ENCODE measurements around the gene AFF2. TPM values are rescaled to one million over a fixed set of nuclear protein-coding genes. Genes with fewer than 3 reads are reported as not detected.

Gene AFF2
- total and polyA plus RNA-seq, 3 donors from 2014 or later = 4.7 to 28.1 (median 21.3) TPM

DNA sequence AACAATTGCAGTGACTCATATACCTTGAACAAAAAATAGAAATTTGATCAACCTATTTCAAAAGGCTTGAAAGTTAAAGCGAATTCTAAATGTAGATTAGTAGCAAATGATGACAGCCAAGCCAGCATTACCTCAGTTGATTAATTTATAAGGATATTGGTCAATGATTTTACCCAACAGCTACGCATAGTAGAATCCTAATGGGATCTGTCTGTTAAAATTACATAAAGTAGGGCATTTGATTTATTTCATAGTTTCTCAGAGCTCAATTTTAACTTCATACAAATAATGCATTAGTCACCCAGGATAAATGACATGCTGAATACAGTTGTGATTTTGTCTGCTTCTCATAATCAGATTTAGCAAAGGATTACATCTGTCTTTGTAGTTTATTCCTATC, 12.0 kb downstream of the AFF2 start:
- Histone ChIP-seq H3K36me3 (ENCODE audit: low read depth, missing control alignments) (no peaks in the 10 kb centered on the region), H3K4me1 (no peaks in the 10 kb centered on the region), H3K27ac (no peak overlapping the region), H3K4me3 (no peak overlapping the region), H3K27me3 (no peaks in the 10 kb centered on the region), H3K9me3 (no peaks in the 10 kb centered on the region)
- DNase-seq = no peak
- WGBS, 2 donors = 92 to 97% methylated on average over 2 of the region's 2 CpGs
- TF ChIP-seq POLR2A (IDR thresholded peaks at IDR 0.05) = no peak
- TF ChIP-seq, protein P1, sequence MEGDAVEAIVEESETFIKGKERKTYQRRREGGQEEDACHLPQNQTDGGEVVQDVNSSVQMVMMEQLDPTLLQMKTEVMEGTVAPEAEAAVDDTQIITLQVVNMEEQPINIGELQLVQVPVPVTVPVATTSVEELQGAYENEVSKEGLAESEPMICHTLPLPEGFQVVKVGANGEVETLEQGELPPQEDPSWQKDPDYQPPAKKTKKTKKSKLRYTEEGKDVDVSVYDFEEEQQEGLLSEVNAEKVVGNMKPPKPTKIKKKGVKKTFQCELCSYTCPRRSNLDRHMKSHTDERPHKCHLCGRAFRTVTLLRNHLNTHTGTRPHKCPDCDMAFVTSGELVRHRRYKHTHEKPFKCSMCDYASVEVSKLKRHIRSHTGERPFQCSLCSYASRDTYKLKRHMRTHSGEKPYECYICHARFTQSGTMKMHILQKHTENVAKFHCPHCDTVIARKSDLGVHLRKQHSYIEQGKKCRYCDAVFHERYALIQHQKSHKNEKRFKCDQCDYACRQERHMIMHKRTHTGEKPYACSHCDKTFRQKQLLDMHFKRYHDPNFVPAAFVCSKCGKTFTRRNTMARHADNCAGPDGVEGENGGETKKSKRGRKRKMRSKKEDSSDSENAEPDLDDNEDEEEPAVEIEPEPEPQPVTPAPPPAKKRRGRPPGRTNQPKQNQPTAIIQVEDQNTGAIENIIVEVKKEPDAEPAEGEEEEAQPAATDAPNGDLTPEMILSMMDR (IDR thresholded peaks at IDR 0.05) = no peak
- intact Hi-C loops (cut with DNase I; ENCODE audit: low total_unique reads) = no loop called here

DNA sequence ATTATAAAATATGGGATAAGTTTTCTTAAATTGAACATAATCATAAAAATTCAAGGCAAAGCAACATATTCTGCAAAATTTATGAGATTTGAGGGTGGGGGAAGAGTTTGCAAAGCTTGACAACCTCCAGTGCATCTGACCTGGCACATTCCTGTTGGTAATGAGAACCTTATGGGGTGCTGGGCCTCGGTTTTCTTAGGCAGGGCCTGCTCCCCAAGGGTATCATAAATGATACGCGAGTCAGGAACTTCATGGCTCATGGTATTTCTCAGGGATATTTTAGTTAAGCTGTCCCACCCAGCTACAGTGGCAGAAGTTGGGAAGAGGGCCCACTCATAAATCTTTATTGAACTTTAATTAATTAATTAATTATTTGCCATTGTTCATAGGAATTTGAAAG, 13.2 kb downstream of the AFF2 start:
- intact Hi-C loops (cut with DNase I; ENCODE audit: low total_unique reads) = no loop called here
- no peak for DNase-seq
- Histone ChIP-seq H3K4me1 (no peaks in the 10 kb centered on the region), H3K27me3 (no peaks in the 10 kb centered on the region), H3K27ac (no peak overlapping the region), H3K36me3 (ENCODE audit: low read depth, missing control alignments) (no peaks in the 10 kb centered on the region), H3K4me3 (no peak overlapping the region), H3K9me3 (no peaks in the 10 kb centered on the region)
- 60 to 73% methylated on average over 3 of the region's 3 CpGs for WGBS, 2 donors
- no peak for TF ChIP-seq POLR2A (IDR thresholded peaks at IDR 0.05)
- TF ChIP-seq, protein P1 (IDR thresholded peaks at IDR 0.05) = no peak

GRCh38 chrX:148517176-148517575, 16.8 kb downstream of the AFF2 start:
- H3K4me3 ChIP-seq = no peak overlapping the region
- no peaks in the 10 kb centered on the region for H3K4me1 ChIP-seq
- DNase-seq = no peak
- no peaks in the 10 kb centered on the region for H3K36me3 ChIP-seq (ENCODE audit: low read depth, missing control alignments)
- 75 to 85% methylated on average over 2 of the region's 2 CpGs for WGBS, 2 donors
- intact Hi-C loops (cut with DNase I; ENCODE audit: low total_unique reads) = no loop called here
- H3K27ac ChIP-seq = no peak overlapping the region
- TF ChIP-seq POLR2A (IDR thresholded peaks at IDR 0.05) = no peak
- TF ChIP-seq, protein P1 (IDR thresholded peaks at IDR 0.05) = no peak
- H3K9me3 ChIP-seq = no peaks in the 10 kb centered on the region
- H3K27me3 ChIP-seq = no peaks in the 10 kb centered on the region

GRCh38 chrX:148522006-148522405, 21.6 kb downstream of the AFF2 start:
- intact Hi-C loops (cut with DNase I; ENCODE audit: low total_unique reads) = no loop called here
- Histone ChIP-seq H3K9me3 (no peaks in the 10 kb centered on the region), H3K4me1 (no peaks in the 10 kb centered on the region), H3K36me3 (ENCODE audit: low read depth, missing control alignments) (no peaks in the 10 kb centered on the region), H3K27me3 (no peaks in the 10 kb centered on the region), H3K27ac (no peak overlapping the region), H3K4me3 (no peak overlapping the region)
- TF ChIP-seq, protein P1 (IDR thresholded peaks at IDR 0.05) = no peak
- no peak for TF ChIP-seq POLR2A (IDR thresholded peaks at IDR 0.05)
- 91 to 100% methylated on average over 2 to 5 of the region's 5 CpGs for WGBS, 2 donors
- DNase-seq = no peak

DNA sequence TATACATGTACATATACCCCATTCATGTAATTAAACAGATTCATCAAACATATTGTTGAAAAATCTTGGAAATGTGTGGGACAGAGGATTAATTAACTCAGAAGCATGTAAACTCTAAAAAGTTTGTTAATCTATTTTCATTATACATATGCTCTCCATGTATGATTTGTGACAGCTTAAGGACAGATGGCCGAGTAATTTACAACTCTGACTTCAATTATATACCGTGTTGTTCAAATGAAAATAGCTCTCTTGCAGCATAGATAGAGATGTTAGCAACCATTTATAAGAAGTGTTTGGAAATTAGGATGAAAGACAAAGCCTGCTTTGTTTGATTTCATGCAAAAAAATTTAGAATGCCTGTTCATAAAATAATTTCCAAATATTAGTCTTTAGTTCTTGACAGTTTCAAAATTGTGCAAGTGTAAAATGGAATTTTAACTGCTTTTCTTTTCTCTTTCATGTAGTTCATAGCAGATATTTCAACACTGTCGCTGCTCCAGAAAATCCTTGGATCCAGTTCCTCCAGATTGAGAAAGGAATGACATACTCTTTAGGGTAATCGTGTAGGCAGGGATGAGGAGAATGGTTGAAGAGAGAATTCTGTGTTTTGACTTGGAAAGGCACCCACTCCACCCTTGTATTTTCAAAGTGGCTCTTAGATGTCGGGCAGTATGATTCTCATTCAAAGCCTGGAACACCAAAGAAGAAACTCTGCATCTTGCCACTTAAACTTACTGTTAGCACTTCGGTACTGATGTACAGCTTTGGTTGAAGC, 23.1 kb downstream of the AFF2 start:
- no peaks in the 10 kb centered on the region for H3K9me3 ChIP-seq
- WGBS, 2 donors = 72 to 83% methylated on average over 5 to 6 of the region's 6 CpGs
- H3K36me3 ChIP-seq (ENCODE audit: low read depth, missing control alignments) = no peaks in the 10 kb centered on the region
- H3K4me1 ChIP-seq = no peaks in the 10 kb centered on the region
- H3K27me3 ChIP-seq = no peaks in the 10 kb centered on the region
- H3K27ac ChIP-seq = no peak overlapping the region
- intact Hi-C loops (cut with DNase I; ENCODE audit: low total_unique reads) = no loop called here
- TF ChIP-seq POLR2A (IDR thresholded peaks at IDR 0.05) = no peak
- TF ChIP-seq, protein P1 (IDR thresholded peaks at IDR 0.05) = no peak
- H3K4me3 ChIP-seq = no peak overlapping the region
- no peak for DNase-seq

Measured in testis (tissue), 3 donors.